GM21526 (cell line): ENCODE data around the gene SPATA31E1.

Source experiments
- ATAC-seq: cut with Tn5 transposase; IDR thresholded peaks from one replicate; pipeline ENCODE4 v1.9.1; 2021; ENCODE audit warnings: moderate library complexity; ENCODE audit not compliant: unreplicated experiment, low FRiP score

Gene SPATA31E1

DNA sequence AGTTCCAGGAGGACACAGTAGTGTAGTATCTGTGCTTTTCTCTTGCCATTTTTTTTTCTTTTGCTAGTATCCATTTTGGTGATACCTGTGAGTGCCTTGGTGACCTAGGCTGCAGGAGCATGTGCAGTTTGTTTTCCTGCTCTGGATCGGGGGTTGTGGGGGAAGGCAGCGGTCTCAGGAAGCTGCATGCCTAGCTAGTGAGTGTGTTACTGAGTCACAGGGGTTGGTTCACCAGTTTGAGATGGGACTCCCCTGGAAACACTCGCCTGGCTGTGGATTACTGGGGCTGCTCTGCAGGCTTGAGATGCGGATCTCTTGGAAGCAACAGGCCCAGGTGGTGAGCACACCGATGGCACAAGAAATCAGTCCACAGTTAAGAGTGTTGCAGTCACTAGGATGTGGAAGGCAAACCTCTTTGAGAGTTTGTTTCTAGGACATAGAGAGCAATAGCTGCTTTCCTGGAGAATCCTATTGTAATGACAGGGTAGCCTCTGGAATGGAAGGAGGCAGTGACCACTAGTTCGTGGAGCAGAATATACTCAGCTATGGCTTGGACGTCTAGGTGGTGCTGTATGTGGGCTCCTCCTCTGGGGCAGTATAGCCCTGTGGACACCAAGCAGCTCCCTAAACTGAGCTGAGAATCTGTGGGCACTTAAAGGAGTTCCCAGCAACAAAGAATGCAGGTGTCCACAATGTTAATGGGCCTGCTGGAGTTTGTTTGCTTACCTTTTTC lies 20.0 kb upstream of the SPATA31E1 start:
- ATAC-seq: no peak

DNA sequence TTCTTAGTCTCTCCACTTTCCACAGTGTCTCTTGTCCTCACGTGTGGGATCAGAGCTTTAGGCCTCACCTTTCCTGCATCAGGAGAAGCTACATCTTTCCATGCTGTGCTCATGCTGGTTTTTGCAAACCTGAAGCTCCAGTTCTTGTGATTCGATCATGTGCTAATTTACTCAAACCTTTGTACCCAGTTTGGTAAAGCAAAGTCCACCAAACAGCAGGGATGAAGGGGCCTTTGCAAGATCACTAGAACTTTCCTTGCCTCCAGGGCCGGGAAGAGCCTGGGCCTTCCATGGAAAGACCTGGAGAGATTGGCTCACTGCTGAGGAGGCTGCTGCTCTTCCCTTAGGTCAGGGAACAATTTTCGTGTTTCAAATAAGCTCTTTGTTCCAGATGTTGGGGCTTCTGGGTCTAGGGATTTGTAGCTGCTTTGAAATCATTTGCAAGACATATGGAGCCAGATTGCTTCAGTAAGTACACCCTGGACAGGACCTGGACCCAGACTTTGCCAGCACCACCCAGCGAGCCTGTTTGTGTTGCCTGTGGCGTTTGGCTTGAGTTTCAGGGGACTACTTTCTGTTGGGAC lies 18.7 kb upstream of the SPATA31E1 start:
- ATAC-seq: no peak

DNA sequence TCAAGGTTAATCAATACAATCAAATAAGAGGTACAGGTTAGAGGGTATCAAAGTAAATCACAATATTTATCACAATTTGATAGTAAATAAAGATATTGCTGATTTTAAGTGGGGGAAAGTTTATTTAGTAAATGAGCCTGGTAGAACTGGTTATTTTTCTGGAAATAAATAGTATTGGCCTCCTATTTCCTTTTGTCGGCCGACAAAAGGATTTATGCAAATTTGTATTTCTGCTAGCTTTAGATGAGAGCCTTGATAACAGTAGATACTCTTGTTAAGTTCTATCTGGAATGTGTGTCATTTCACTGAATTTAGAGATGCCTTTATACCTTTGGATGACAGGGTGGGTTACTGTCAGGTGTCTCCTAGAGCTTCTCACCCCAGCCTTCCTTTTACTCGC lies 17.8 kb upstream of the SPATA31E1 start:
- ATAC-seq: no peak

DNA sequence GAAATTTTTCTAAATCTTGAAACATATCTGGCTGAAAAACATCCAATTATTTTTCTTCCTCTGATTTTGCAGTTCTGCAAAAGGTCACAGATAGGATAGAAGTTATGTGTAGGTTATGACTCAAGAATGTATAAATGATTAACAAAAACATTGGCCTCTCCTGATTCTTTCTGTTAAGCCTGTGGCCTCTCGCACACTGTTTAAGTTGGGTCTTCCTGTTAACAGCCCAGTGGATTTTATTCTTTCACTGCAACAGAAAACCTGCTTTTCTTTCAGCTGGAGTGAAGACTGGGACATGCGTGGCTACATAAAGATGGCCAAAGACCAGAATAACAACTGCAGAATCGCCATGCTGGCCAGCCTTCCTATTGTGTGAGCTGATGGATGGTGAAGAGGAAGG lies 17.1 kb upstream of the SPATA31E1 start:
- no peak for ATAC-seq

DNA sequence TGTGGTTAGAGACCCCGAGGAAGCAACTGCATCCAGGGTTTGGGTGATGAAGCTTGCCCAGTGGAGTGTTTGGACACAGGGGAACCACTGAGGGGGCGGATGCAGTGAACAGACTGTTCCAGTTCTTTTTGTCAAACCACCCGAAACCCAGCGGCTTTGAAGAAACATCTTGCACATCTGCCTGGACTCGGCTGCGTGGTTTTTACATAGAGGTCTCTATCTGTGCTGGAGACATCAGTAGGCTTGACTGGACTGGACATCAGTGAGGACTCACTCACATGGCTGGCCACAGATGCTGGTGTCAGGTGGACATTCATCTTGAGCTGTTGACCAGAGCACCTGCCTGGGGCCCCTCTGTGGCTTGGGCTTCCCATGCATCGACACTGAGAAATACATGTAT lies 15.3 kb upstream of the SPATA31E1 start:
- no peak for ATAC-seq

DNA sequence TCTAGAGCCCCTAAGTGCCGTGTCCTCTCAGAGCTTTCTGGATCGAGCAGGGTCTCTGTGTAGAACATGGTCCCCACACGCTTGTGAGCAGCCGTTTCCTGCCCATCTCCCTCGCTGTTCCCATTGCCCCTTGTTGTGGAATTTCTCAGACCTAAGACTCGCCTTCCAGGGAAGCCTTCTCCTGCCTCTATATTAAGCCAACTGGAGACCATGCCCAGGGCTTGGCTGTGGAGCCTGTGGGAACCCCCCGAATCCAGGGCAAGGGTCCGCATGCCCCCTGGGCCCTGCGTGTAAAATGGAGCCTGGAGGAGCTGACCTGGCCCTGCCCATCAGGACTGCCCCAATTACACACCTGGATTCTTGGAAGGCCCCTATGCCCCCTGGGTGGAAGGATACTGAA lies 14.5 kb upstream of the SPATA31E1 start:
- no peak for ATAC-seq

DNA sequence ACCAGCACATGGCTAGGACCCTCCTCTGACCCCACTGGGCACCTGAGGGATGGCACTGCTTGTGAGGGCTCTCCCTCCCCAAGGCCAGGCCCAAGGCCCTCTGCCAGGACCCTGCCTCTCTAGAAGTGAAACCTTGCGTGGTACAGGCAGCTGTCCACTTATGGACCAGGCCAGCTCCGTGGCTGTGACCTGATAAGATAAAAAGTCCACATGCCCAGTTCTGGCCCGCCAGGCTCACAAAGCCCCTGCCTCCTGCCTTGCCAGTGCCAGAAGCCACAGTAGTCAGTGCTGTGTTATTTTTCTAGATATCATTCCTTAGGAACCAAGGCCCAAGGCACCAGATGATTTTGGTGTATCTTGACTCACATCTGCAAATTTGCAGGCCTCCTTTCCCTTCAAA lies 14.0 kb upstream of the SPATA31E1 start:
- ATAC-seq: no peak

DNA sequence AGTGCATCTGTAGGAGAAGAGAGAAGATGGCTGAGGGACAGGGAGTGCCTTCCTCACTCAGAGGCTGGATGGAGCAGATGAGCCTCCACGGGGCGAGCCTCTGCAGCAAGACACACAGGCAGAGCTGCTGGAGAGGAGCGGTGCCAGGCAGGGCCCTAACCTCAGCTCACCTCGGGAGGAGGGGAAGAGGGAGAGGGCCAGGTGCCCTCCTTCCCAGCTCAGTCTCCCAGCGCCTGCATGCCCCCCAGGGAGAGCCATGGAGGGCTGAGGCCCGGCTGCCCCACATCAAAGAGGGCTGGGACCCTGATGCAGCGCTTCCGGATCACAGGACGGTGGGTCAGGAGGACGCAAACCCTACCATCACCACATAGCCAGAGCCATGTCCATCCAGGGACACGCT lies 13.6 kb upstream of the SPATA31E1 start:
- ATAC-seq: no peak

DNA sequence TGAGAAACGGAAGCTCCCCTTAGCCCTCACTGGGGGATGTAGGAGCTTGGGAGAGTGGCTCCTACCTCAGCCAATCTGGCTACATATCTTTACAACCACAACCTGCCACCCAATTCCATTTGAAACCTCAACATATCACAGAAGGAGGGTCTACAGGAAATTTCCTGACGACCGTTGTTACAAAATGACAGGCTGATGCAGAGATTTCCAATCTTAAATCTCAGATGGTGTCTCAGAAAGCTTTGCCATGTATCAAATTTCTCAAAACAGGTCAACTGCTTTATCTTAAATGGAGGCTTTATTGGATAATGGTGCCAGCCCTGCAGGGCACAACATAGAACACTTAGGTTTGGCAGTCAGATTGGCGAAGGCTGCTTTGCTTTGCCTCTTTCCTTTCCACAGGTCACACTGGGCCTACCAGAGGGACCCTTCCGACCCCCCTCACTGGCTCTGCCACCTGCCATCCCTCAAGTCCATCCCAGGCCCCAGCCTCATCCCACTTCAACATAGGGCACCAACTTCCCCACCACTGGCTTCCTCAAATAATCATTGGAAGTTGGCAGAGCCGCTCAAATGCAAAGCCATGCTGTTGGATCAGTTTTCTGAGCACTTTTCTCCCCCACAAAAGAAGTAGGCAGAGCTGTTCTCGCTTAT lies 11.1 kb upstream of the SPATA31E1 start:
- ATAC-seq: no peak

DNA sequence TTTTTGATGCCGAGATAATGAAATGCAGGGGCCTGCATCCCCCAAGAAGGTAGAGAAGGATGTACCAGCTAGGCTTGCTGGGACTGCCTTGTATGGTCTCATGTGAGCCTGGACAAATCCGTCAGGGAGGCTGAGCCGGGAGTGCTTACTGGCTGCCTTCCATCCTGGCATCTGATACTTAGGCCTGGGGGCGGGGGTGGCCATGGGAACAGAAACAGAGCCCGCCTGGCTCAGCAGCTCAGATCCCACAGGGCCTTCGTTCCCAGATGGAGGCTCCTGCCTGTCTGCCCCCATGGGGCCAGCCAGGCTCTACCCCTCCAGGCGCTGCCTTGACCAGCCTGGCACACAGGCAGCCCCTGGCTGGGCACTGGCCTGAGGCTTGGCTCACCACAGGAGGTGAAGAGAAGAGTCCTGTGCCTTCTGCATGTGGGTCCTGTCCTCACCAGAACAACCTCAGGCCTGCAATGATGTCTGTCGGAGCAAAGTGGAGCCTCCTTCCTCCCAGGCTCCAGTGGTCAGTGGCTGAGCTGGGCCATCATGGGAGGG lies 10.5 kb upstream of the SPATA31E1 start:
- no peak for ATAC-seq

DNA sequence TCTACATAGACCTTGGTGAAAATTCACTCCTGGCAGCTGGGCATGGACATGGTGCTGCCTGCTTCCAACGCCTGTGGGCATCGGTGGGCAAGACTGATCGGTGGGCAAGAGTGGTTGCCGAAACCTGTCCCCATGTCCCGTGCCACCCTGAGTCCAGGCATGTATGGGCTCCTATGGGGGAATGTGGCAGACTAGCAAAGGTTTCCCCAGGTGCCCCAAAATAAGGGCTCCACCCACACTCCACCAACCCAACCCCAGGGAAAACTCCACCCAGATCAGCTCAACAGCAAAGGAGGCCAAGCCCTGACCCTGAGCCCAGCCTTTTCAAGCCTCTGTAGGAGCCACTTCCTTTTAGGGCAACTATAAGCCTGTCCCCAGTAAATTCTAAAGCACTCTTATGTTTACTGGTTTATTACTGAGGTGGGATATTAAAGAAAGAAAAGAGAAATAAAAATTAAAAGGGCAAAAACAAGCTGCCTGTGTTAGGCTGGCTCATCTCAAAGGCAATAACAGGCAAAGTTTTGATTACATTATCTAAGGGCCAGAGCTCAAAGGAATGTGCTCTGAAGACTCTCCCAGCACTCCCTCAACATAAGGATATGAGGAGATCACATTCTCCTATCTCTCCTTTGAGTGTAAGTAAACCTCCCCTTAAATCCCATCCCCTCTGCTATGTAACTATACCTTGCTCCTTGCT lies 8.9 kb upstream of the SPATA31E1 start:
- ATAC-seq: no peak

DNA sequence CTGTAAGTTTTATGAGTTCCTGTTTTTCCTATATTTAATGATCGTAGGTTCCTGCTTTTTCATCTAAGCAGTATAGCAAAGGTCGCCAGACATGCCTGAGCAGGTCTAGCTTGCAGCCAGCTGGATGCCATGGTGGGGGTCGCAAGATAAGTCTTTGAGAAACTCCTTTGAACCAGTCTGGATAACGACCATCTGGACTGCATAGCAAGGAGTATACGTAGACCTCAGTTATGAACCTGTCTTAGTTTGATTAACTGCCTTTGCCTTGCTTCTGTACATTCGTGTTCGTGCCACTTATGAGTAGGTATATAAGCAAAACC lies 8.4 kb upstream of the SPATA31E1 start:
- ATAC-seq: no peak

DNA sequence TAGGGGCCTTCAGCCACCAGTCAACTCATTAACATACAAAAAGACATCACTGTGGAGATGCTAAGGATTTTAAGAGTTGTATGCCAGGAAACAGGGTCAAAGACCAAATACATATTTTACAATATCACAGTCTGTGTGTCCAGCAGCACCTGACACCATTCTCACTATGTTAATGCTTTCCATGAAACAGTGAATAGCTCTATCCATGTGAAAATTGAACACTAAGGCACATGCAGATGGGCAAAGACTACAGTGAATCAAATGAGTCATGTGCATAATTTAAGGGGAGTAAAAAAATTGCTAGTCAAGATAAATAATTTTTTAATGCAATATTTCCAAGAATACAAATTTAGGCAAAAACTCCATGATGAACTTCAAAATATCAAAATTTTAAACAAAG lies 7.6 kb upstream of the SPATA31E1 start:
- no peak for ATAC-seq

DNA sequence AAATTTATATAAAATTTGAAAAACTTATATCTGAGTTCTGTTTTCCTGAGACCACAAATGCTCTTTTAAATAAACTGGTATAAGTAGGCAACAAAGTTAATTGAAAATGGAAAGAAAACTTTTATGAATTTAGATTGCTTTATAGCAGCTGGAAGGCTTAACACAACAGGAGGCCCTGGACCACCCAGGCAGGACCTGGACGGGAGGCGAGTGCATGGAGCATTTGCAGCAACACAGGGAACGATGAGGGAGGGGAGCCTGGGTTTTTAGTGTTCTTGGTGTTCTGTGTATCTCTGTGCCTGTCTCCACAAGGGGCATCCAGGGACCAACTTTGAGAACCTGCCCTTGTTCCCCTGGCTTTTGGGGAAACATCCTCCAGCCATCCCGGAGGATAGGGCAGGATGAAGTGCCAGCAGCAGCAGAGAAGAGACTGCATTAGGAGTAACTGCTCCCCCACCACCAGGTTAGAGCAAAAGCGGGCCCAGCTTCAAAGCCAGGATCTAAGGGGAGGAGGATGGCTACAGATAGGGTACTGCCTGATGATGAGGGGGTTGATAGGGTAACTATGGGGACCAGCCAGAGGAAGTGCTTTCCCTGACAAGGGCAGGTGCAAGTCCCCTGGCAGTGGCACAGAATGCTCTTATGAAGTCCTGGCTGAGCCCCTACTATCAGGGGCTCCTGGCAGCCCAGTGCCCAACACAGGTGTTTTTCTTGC lies 6.7 kb upstream of the SPATA31E1 start:
- ATAC-seq: no peak

DNA sequence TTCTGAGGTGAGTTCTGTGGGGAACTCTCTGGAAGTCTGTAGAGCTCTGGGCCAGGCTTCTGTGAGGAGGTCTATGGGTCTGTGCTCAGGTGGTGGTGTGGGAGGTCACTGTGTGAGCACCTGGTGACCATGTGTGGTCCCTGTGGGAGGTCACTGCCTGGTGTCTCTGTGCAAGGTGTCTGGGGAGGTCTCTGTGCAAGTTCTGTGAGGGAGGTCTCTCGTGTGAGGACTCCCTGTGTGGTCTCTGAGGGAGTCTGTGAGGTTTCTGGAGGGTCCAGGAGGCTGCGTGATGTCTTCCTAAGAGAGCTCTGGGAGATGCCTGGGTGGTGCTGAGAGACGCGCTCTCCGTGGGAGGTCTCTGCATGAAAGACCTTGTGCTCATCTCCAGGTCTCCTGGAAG lies 6.0 kb upstream of the SPATA31E1 start:
- no peak for ATAC-seq

DNA sequence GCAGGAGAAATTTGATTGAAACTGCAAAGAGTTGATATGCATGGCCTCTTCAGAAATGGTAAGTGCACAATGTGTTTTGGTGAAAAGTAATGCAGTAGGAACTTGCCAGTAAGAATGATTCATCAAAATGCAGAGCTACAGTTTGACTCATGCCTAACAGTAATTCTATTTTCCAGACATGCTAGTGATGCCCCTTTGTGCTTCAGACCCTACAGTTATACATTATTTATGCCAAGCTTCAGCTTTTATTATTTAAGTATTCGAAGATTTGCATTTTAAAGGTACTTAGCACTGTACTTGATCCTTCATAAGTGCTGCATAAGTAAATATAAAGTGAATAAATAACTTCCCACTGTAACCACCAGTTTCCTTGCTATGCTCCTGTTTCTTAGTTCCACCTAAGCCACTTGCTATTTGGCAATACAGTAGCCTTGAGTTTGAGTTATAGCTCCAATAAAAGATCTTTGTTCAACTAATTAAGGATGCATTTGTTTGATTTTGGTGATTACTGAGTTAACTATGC lies 3.6 kb upstream of the SPATA31E1 start:
- no peak for ATAC-seq

DNA sequence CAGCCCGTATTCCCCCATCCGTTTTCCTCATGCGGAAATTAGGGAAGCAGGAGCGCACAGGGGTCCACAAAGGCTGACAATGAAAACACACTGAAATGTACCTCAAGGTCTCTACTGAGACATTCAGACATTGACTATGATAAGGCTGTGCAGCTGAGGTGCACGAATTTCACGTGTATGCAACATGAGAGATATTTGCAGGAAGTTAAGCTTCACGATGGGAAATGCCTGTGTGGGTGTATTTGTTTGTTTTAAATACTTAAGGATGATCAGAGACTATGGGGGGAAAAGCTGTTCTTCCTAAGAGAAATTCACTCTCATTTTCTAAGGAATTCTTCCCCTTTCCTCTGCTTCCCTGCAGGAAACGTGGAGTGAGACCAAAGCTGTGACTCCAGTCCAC lies 2.6 kb upstream of the SPATA31E1 start:
- no peak for ATAC-seq

DNA sequence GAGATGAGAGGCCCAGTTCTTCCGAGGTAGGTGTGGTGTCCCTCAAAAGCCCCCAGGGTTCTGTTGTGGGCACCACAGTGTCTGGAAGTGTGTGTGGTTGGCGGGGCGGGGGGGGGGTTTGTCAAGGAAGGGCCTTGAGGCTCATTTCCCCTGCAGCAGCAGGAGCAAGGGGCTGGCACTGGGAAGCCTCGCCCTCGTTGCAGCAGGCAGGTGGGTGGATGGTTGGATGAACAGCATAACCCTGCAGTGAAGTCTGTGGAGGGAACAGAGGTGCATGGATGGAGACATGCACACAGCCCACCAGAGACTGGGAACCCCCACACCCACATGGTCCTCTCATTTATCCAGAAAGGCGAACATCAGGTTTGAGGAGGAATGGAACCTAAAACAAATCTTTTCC lies 2.0 kb upstream of the SPATA31E1 start:
- ATAC-seq: no peak

DNA sequence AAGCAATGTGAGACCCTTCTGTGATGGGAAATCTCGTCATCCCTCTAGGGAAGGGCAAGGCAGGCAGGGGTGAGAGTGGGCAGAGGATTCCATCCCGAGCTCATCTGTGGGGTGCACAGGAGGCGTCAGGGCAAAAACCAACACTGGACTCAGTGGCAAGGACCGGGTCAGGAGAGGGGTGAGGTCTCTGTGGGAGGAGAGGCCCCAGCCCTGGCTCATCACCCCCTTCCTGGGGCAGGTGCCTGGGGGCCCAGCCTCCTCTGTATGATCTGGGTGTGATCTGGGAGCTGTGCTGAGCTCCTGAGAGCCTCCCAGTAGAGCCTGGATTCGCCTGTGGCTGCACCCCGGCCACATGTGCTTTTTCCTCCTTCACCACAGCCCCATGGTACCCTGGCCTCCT lies 597 bp downstream of the SPATA31E1 start:
- no peak for ATAC-seq

DNA sequence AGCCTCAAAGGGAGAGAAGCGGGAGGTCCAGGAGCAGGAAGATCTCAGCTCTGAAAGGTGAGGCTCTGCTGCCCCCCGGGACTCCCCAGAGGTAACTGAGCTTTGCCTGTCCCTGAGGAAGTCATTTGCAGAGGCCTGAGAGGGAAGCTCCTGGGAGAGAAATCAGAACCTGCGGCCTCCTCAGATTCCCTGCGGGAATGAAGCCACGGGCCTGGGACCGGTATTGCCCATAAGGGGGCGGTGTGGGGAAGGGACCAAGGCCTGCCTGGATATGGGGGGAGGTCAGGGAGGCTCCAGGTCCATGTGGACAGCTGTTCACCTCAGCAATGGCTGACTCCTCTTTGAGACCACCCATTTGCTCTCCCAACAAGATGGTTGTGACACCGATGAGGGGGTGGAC lies 1.3 kb downstream of the SPATA31E1 start:
- ATAC-seq: no peak
